Panc1 (cell line): ENCODE measurements around the gene PDCD10.

Experiments
- POLR2AphosphoS5 ChIP-seq: IDR thresholded peaks from 2 replicates; pipeline ENCODE4 v1.6.1; 2012; ENCODE audit warnings: mild to moderate bottlenecking, low read depth, low read length, moderate library complexity
- TF ChIP-seq, protein P1 (sequence below): fragments of 450-650 bp; IDR thresholded peaks from 2 replicates; pipeline ENCODE4 v1.5.1; 2017; ENCODE audit warnings: mild to moderate bottlenecking

DNA sequence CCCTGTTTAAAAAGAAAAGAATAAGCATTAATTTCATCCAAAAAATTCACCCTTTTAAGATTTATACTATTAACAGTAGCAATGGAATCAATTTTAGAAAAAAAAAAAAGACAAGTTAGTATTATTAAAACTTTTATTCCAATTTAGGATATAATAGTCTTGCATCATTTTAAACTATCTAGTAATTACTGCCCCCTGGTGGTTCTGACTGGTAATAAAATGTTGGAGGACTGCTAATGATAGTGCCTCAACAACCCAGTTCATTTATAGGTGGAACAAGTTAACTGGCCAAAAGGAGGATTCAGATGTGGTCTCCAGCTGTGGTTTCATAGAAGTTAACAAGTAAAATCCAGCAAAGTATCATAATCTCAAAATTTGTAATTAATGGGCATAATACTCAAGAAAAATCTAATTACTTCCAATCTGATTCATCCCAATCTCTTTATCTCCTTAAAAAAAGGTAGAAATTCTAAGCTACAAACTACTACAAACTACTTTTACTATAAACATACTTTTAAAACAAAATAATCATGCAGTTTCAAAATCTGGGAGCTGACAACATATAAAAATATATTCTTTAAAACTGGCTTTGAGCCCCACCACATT lies 50.2 kb downstream of the PDCD10 start:
- TF ChIP-seq POLR2AphosphoS5, result no peak
- TF ChIP-seq, protein P1, sequence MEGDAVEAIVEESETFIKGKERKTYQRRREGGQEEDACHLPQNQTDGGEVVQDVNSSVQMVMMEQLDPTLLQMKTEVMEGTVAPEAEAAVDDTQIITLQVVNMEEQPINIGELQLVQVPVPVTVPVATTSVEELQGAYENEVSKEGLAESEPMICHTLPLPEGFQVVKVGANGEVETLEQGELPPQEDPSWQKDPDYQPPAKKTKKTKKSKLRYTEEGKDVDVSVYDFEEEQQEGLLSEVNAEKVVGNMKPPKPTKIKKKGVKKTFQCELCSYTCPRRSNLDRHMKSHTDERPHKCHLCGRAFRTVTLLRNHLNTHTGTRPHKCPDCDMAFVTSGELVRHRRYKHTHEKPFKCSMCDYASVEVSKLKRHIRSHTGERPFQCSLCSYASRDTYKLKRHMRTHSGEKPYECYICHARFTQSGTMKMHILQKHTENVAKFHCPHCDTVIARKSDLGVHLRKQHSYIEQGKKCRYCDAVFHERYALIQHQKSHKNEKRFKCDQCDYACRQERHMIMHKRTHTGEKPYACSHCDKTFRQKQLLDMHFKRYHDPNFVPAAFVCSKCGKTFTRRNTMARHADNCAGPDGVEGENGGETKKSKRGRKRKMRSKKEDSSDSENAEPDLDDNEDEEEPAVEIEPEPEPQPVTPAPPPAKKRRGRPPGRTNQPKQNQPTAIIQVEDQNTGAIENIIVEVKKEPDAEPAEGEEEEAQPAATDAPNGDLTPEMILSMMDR, result peak; percentile 79; the same call in 1 of the 2 replicates
